H4 (cell line): ENCODE results near the gene TOR1AIP1. TPM values are rescaled to one million over a fixed set of nuclear protein-coding genes. Genes with fewer than 3 reads are reported as not detected.
A peak's percentile ranks its signal among the peaks of the same experiment; 100 is the strongest.
"Not testable (repeated sequence)": the region's sequence is repeated elsewhere in the genome, so short reads cannot be mapped to it uniquely, and the experiment has no call there.

ENCODE experiments used
- DNase-seq: peaks from one replicate; pipeline ENCODE4 v3.0.0-alpha.2; 2015; ENCODE audit warnings: low spot score
- total RNA-seq: library from RNA; depleted of rRNA; stranded (reverse); fragments of >200 nt; shearing (Covaris generic); gene quantifications from 2 replicates; pipeline ENCODE4 v1.2.3, GENCODE V29; 2014; rRNA removed

TOR1AIP1 gene
- 28.4 and 38.6 TPM in 2 replicates for total RNA-seq

GRCh38 chr1:179882253-179883039 is at the start of gene TOR1AIP1:
TSS of gene TOR1AIP1 (plus strand) at chr1:179882285. CDS start at chr1:179882503, 218 bp downstream.
- peak; percentile 97 for DNase-seq

GRCh38 chr1:179836686-179837445 is 45.2 kb upstream of the TOR1AIP1 start:
- not testable (repeated sequence) for DNase-seq

- no peak for DNase-seq
Measured at GRCh38 chr1:179840107-179840506, 42.0 kb upstream of the TOR1AIP1 start.

GRCh38 chr1:179848233-179848632 is 33.9 kb upstream of the TOR1AIP1 start:
- DNase-seq: no peak

- no peak for DNase-seq
Measured at GRCh38 chr1:179853102-179853501, 29.0 kb upstream of the TOR1AIP1 start.

GRCh38 chr1:179855831-179856230 is 26.3 kb upstream of the TOR1AIP1 start:
- DNase-seq: not testable (repeated sequence)

- no peak for DNase-seq
Measured at GRCh38 chr1:179856296-179856695, 25.8 kb upstream of the TOR1AIP1 start.

- DNase-seq: no peak
Measured at GRCh38 chr1:179857009-179857408, 25.1 kb upstream of the TOR1AIP1 start.

- DNase-seq: no peak
Measured at GRCh38 chr1:179860652-179861051, 21.4 kb upstream of the TOR1AIP1 start.

- DNase-seq: no peak
Measured at GRCh38 chr1:179865377-179865776, 16.7 kb upstream of the TOR1AIP1 start.

- no peak for DNase-seq
Measured at GRCh38 chr1:179866616-179867015, 15.5 kb upstream of the TOR1AIP1 start.

- DNase-seq: no peak
Measured at GRCh38 chr1:179867493-179868330, 14.4 kb upstream of the TOR1AIP1 start.

- DNase-seq: no peak
Measured at GRCh38 chr1:179870870-179871269, 11.2 kb upstream of the TOR1AIP1 start.

GRCh38 chr1:179871940-179872339 is 10.1 kb upstream of the TOR1AIP1 start:
- no peak for DNase-seq

GRCh38 chr1:179872558-179872957 is 9.5 kb upstream of the TOR1AIP1 start:
- DNase-seq: no peak

GRCh38 chr1:179873438-179873851 is 8.6 kb upstream of the TOR1AIP1 start:
- no peak for DNase-seq

- no peak for DNase-seq
Measured at GRCh38 chr1:179875596-179876299, 6.3 kb upstream of the TOR1AIP1 start.

GRCh38 chr1:179876300-179876715 is 5.8 kb upstream of the TOR1AIP1 start:
- DNase-seq: no peak

GRCh38 chr1:179877586-179878265 is 4.4 kb upstream of the TOR1AIP1 start, which contains the start of gene TOR1AIP2:
TSS of gene TOR1AIP2 (minus strand) at chr1:179877803. CDS start at chr1:179852665, 25,138 bp downstream.
- peak; percentile 81 for DNase-seq

GRCh38 chr1:179879797-179880196 is 2.3 kb upstream of the TOR1AIP1 start:
- DNase-seq: no peak
